ENCODE results near the gene RGS7. TPM values are rescaled to one million over a fixed set of nuclear protein-coding genes. Genes with fewer than 3 reads are reported as not detected.
A peak's percentile ranks its signal among the peaks of the same experiment; 100 is the strongest.

Gene RGS7
- total and polyA plus RNA-seq, 10 of the 15 experiments (the other 5 are each of a cell fraction or from before 2014, with no cell fraction given), result not detected

DNA sequence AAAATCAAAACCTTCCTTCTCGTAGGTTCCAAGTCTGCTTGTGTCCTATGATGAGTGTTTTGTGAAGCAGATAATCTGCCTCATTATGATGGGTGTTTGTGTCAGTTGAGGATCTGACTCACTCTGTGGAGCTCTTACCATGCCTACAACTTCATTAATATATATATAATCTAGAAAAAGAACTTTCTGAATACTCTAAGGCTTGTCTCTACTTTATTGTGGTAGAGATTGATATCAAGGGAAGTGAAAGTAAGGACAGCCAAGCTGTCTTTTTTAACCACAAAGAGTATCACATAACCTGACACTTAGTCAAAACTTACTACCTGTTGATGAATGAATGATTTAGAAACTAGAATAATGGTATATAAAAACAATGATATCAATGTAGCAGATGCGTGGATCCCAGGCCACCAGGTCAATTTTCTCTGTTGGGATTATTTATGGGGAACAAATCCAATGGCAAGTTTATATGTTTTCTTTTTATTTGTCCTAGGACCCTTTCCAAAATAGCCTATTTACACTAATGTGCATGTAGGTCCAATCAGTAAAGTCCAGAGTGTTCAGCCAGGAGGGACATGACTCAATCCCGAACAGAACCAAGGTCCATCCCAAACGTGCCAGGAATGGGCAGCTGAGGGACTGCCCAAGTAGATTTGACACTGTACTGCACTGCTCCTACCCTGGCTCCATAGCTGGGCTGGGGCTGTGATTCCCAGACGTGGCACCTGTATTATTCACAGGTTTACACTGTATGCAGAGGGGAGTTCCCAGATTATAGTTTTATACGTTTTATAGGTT is 562.8 kb downstream of the RGS7 start (continued):
- TF ChIP-seq, protein P1, sequence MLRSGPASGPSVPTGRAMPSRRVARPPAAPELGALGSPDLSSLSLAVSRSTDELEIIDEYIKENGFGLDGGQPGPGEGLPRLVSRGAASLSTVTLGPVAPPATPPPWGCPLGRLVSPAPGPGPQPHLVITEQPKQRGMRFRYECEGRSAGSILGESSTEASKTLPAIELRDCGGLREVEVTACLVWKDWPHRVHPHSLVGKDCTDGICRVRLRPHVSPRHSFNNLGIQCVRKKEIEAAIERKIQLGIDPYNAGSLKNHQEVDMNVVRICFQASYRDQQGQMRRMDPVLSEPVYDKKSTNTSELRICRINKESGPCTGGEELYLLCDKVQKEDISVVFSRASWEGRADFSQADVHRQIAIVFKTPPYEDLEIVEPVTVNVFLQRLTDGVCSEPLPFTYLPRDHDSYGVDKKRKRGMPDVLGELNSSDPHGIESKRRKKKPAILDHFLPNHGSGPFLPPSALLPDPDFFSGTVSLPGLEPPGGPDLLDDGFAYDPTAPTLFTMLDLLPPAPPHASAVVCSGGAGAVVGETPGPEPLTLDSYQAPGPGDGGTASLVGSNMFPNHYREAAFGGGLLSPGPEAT (IDR thresholded peaks at IDR 0.05; ENCODE audit: low read depth), result no peak
- no peak for TF ChIP-seq ASH2L (IDR thresholded peaks at IDR 0.05; ENCODE audit: borderline replicate concordance, low read depth)
- TF ChIP-seq MTA2 (IDR thresholded peaks at IDR 0.05; ENCODE audit: low read depth), result peak; percentile 96
- TF ChIP-seq NFIC (IDR thresholded peaks at IDR 0.05; ENCODE audit: low read depth, low read length), result peak; percentile 74; the same call in 1 of the 2 replicates
- TF ChIP-seq EP300 (IDR thresholded peaks at IDR 0.05; ENCODE audit: borderline replicate concordance in 1 of 2, control insufficient read depth in 1 of 2, low read depth in 2 of 2, low read length in 2 of 2), result peak; percentile 33 to 66; a peak in 1 of 4 replicates
- TF ChIP-seq BMI1 (IDR thresholded peaks at IDR 0.05; ENCODE audit: borderline replicate concordance), result peak; percentile 57
- no peak for TF ChIP-seq MYC (IDR thresholded peaks at IDR 0.05; ENCODE audit: insufficient read depth, insufficient read length, insufficient replicate concordance, low read length, severe bottlenecking)
- peak; percentile 44; the same call in 1 of the 2 replicates for TF ChIP-seq SPI1 (IDR thresholded peaks at IDR 0.05; ENCODE audit: borderline replicate concordance, insufficient read depth, low read depth, low read length)
- TF ChIP-seq JUNB (IDR thresholded peaks at IDR 0.05), result peak; percentile 78
- peak; percentile 75 for TF ChIP-seq ZNF217 (IDR thresholded peaks at IDR 0.05)
- TF ChIP-seq IRF4 (IDR thresholded peaks at IDR 0.05; ENCODE audit: low read depth, low read length), result no peak
- TF ChIP-seq, protein P2, sequence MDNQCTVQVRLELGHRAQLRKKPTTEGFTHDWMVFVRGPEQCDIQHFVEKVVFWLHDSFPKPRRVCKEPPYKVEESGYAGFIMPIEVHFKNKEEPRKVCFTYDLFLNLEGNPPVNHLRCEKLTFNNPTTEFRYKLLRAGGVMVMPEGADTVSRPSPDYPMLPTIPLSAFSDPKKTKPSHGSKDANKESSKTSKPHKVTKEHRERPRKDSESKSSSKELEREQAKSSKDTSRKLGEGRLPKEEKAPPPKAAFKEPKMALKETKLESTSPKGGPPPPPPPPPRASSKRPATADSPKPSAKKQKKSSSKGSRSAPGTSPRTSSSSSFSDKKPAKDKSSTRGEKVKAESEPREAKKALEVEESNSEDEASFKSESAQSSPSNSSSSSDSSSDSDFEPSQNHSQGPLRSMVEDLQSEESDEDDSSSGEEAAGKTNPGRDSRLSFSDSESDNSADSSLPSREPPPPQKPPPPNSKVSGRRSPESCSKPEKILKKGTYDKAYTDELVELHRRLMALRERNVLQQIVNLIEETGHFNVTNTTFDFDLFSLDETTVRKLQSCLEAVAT (IDR thresholded peaks at IDR 0.05), result no peak
- peak; percentile 58; the same call in 1 of the 2 replicates for TF ChIP-seq NR2F1 (conservative IDR thresholded peaks at IDR 0.05)
- no peak for TF ChIP-seq SIX5 (IDR thresholded peaks at IDR 0.05; ENCODE audit: low read depth, low read length, severe bottlenecking)
- no peak for TF ChIP-seq SREBF2 (IDR thresholded peaks at IDR 0.05; ENCODE audit: low read length)
- no peak for TF ChIP-seq MXI1 (IDR thresholded peaks at IDR 0.05; ENCODE audit: low read depth, low read length)
- peak; percentile 50; the same call in 1 of the 2 replicates for TF ChIP-seq BACH1 (IDR thresholded peaks at IDR 0.05; ENCODE audit: borderline replicate concordance)
- TF ChIP-seq RB1 (IDR thresholded peaks at IDR 0.05; ENCODE audit: borderline replicate concordance), result no peak
- TF ChIP-seq CHD1 (IDR thresholded peaks at IDR 0.05; ENCODE audit: low read depth, low read length), result no peak
- TF ChIP-seq, protein P3, sequence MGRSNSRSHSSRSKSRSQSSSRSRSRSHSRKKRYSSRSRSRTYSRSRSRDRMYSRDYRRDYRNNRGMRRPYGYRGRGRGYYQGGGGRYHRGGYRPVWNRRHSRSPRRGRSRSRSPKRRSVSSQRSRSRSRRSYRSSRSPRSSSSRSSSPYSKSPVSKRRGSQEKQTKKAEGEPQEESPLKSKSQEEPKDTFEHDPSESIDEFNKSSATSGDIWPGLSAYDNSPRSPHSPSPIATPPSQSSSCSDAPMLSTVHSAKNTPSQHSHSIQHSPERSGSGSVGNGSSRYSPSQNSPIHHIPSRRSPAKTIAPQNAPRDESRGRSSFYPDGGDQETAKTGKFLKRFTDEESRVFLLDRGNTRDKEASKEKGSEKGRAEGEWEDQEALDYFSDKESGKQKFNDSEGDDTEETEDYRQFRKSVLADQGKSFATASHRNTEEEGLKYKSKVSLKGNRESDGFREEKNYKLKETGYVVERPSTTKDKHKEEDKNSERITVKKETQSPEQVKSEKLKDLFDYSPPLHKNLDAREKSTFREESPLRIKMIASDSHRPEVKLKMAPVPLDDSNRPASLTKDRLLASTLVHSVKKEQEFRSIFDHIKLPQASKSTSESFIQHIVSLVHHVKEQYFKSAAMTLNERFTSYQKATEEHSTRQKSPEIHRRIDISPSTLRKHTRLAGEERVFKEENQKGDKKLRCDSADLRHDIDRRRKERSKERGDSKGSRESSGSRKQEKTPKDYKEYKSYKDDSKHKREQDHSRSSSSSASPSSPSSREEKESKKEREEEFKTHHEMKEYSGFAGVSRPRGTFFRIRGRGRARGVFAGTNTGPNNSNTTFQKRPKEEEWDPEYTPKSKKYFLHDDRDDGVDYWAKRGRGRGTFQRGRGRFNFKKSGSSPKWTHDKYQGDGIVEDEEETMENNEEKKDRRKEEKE (IDR thresholded peaks at IDR 0.05), result no peak
- TF ChIP-seq ZNF24 (IDR thresholded peaks at IDR 0.05), result peak; percentile 95
- TF ChIP-seq TCF7 (IDR thresholded peaks at IDR 0.05; ENCODE audit: borderline replicate concordance), result peak; percentile 70
- no peak for TF ChIP-seq ETV6 (conservative IDR thresholded peaks at IDR 0.05 in 1 of 2, IDR thresholded peaks at IDR 0.05 in 1 of 2; ENCODE audit: borderline replicate concordance in 1 of 2, low read depth in 1 of 2)

All from GM12878 (cell line).